WTC11 (cell line): ENCODE measurements around the gene IFT88. TPM values are rescaled to one million over a fixed set of nuclear protein-coding genes. Genes with fewer than 3 reads are reported as not detected.

Source experiments
- ATAC-seq: fragments of 200-7000 bp; cut with Tn5 transposase; 2 replicates; pipeline ENCODE4 v1.10.0; 2021; ENCODE audit warnings: mild to moderate bottlenecking, moderate library complexity
- CTCF ChIA-PET: fragments of 300-600 bp; sonication (Branson Sonifier 250); formaldehyde crosslinking; loops from one replicate; lab custom pipeline; 2021; ENCODE audit warnings: antibody characterized with exemption; lab: Charles Lee
- POLR2A ChIA-PET: fragments of 350-600 bp; sonication (Branson Sonifier 250); formaldehyde crosslinking; loops from one replicate; lab custom pipeline; 2021; ENCODE audit warnings: antibody characterized with exemption; lab: Charles Lee
- DNase-seq: peaks from one replicate; pipeline ENCODE4 v3.0.0; 2021; ENCODE audit warnings: low spot score
- H3K27ac Mint-ChIP-seq: 2 replicates; pipeline ENCODE4 v1.8.0; 2021; ENCODE audit warnings: mixed read lengths
- H3K27me3 Mint-ChIP-seq: 2 replicates; pipeline ENCODE4 v1.8.0; 2021; ENCODE audit warnings: low read depth, mild to moderate bottlenecking, moderate library complexity, mixed read lengths
- H3K36me3 Mint-ChIP-seq: 2 replicates; pipeline ENCODE4 v1.8.0; 2021; ENCODE audit warnings: mixed read lengths
- H3K4me1 Mint-ChIP-seq: 2 replicates; pipeline ENCODE4 v1.8.0; 2022; ENCODE audit warnings: mixed read lengths
- H3K4me3 Mint-ChIP-seq: 2 replicates; pipeline ENCODE4 v1.8.0; 2021; ENCODE audit warnings: mild to moderate bottlenecking, moderate library complexity, mixed read lengths
- H3K9me3 Mint-ChIP-seq: 2 replicates; pipeline ENCODE4 v1.8.0; 2021; ENCODE audit warnings: mixed read lengths
- AFF4 ChIP-seq: sonication (generic); formaldehyde crosslinking; IDR thresholded peaks from 2 replicates; pipeline ENCODE4 v1.8.1; 2023; ENCODE audit warnings: mild to moderate bottlenecking, missing genetic modification reagents, borderline replicate concordance
- AR ChIP-seq: fragments of 250-450 bp; sonication (Bioruptor Pico); IDR thresholded peaks from 2 replicates; pipeline ENCODE4 v1.9.0; 2021; ENCODE audit warnings: mild to moderate bottlenecking
- ELF4 ChIP-seq: sonication (generic); formaldehyde crosslinking; IDR thresholded peaks from 2 replicates; pipeline ENCODE4 v1.8.1; 2022; ENCODE audit warnings: low read depth, mild to moderate bottlenecking, moderate library complexity, missing genetic modification reagents
- EMX1 ChIP-seq: fragments of 250-450 bp; sonication (Bioruptor Pico); IDR thresholded peaks from 2 replicates; pipeline ENCODE4 v1.8.0; 2021; ENCODE audit warnings: mild to moderate bottlenecking
- FOXJ3 ChIP-seq: sonication (generic); formaldehyde crosslinking; IDR thresholded peaks from 2 replicates; pipeline ENCODE4 v1.9.0; 2021; ENCODE audit warnings: missing genetic modification reagents, mild to moderate bottlenecking, borderline replicate concordance
- FOXK1 ChIP-seq: sonication (generic); formaldehyde crosslinking; IDR thresholded peaks from 2 replicates; pipeline ENCODE4 v1.8.0; 2022; ENCODE audit warnings: mild to moderate bottlenecking, moderate library complexity, missing genetic modification reagents
- GRHL2 ChIP-seq: fragments of 250-450 bp; sonication (Bioruptor Pico); IDR thresholded peaks from 2 replicates; pipeline ENCODE4 v1.8.0; 2022; ENCODE audit warnings: mild to moderate bottlenecking, moderate library complexity; ENCODE audit not compliant: insufficient replicate concordance, severe bottlenecking
- PRDM15 ChIP-seq: sonication (generic); formaldehyde crosslinking; IDR thresholded peaks from 2 replicates; pipeline ENCODE4 v1.8.0; 2022; ENCODE audit warnings: missing genetic modification reagents
- STAT6 ChIP-seq: sonication (generic); formaldehyde crosslinking; conservative IDR thresholded peaks from 2 replicates; pipeline ENCODE4 v1.8.1; 2023; ENCODE audit warnings: mild to moderate bottlenecking, low read depth, missing genetic modification reagents, moderate library complexity
- USF1 ChIP-seq: sonication (generic); formaldehyde crosslinking; IDR thresholded peaks from 2 replicates; pipeline ENCODE4 v1.8.0; 2022; ENCODE audit warnings: mild to moderate bottlenecking, missing genetic modification reagents
- ZBTB21 ChIP-seq: sonication (generic); formaldehyde crosslinking; IDR thresholded peaks from 2 replicates; pipeline ENCODE4 v1.8.1; 2023; ENCODE audit warnings: mild to moderate bottlenecking, missing genetic modification reagents, borderline replicate concordance
- ZBTB43 ChIP-seq: sonication (generic); formaldehyde crosslinking; IDR thresholded peaks from 2 replicates; pipeline ENCODE4 v1.8.1; 2023; ENCODE audit warnings: mild to moderate bottlenecking, missing genetic modification reagents
- ZNF219 ChIP-seq: sonication (generic); formaldehyde crosslinking; IDR thresholded peaks from 2 replicates; pipeline ENCODE4 v1.8.0; 2023; ENCODE audit warnings: missing genetic modification reagents, mild to moderate bottlenecking, borderline replicate concordance
- ZNF317 ChIP-seq: sonication (generic); formaldehyde crosslinking; IDR thresholded peaks from 2 replicates; pipeline ENCODE4 v1.8.1; 2023; ENCODE audit warnings: low read depth, mild to moderate bottlenecking, moderate library complexity, missing genetic modification reagents, borderline replicate concordance
- ZNF416 ChIP-seq: fragments of 250-450 bp; sonication (Bioruptor Pico); IDR thresholded peaks from 2 replicates; pipeline ENCODE4 v1.9.0; 2021; ENCODE audit warnings: mild to moderate bottlenecking, inconsistent platforms
- total RNA-seq: library from RNA; stranded (reverse); gene quantifications from 3 replicates; pipeline ENCODE4 v1.2.3, GENCODE V29; 2021

Gene IFT88
- total RNA-seq, 1 experiment from 2014 or later, result 6.5 TPM

GRCh38 chr13:20647758-20648157 lies 80.8 kb downstream of the IFT88 start:
- Mint-ChIP-seq H3K9me3 (peaks cover 5% of the 10 kb centered on the region), H3K36me3 (no peaks in the 10 kb centered on the region; the same call in 1 of the 2 replicates), H3K4me1 (no peaks in the 10 kb centered on the region), H3K27me3 (no peaks in the 10 kb centered on the region; the same call in 1 of the 2 replicates), H3K27ac (no peak overlapping the region), H3K4me3 (no peak overlapping the region)
- ATAC-seq (no peak), DNase-seq (no peak)
- ChIA-PET CTCF (no interaction called here), POLR2A (no interaction called here)
- TF ChIP-seq AFF4 (CRISPR knock-in tag) (no peak), ZNF317 (CRISPR knock-in tag) (no peak)

- H3K4me1 Mint-ChIP-seq, result no peaks in the 10 kb centered on the region
- ChIA-PET POLR2A (no interaction called here), CTCF (no interaction called here)
- TF ChIP-seq PRDM15, result no peak
- TF ChIP-seq ZNF416 (CRISPR knock-in tag), result no peak
- no peak for TF ChIP-seq ZBTB21 (CRISPR knock-in tag)
- TF ChIP-seq EMX1, result no peak
- no peak for TF ChIP-seq FOXK1 (CRISPR knock-in tag)
- no peak for TF ChIP-seq FOXJ3
- no peak for TF ChIP-seq AR
- TF ChIP-seq ELF4 (CRISPR knock-in tag), result no peak
- TF ChIP-seq GRHL2, result no peak
- TF ChIP-seq ZNF219 (CRISPR knock-in tag), result no peak
- no peak for TF ChIP-seq STAT6 (CRISPR knock-in tag)
- no peak for TF ChIP-seq ZBTB43 (CRISPR knock-in tag)
- TF ChIP-seq USF1 (CRISPR knock-in tag), result no peak
- H3K27me3 Mint-ChIP-seq, result no peaks in the 10 kb centered on the region
- no peaks in the 10 kb centered on the region for H3K9me3 Mint-ChIP-seq
- no peak overlapping the region for H3K27ac Mint-ChIP-seq
- no peaks in the 10 kb centered on the region for H3K36me3 Mint-ChIP-seq
- ATAC-seq (no peak), DNase-seq (no peak)
- no peak overlapping the region for H3K4me3 Mint-ChIP-seq
These were observed 86.0 kb downstream of the IFT88 start for GRCh38 chr13:20652946-20653345.
